Lower leg skin (tissue), 4 donors: ENCODE results near the gene PIP5K1C. TPM values are rescaled to one million over a fixed set of nuclear protein-coding genes. Genes with fewer than 3 reads are reported as not detected.

Experiments
- DNase-seq, 2 donors: peaks; one replicate each; pipeline ENCODE4 v3.0.0-alpha.2; 2019; ENCODE audit warnings: low spot score in 2 of 2
- H3K4me3 ChIP-seq: fragments of 200-600 bp; sonication (generic); 2 replicates; pipeline ENCODE4 v1.5.1; 2017; ENCODE audit warnings: mild to moderate bottlenecking, low read depth; ENCODE audit not compliant: poor library complexity, severe bottlenecking
- POLR2A ChIP-seq, 2 donors: fragments of 450-650 bp; IDR thresholded peaks; one replicate each; pipeline ENCODE4 v1.6.1; 2016 to 2017; ENCODE audit warnings: antibody characterized with exemption in 2 of 2, mild to moderate bottlenecking in 1 of 2, moderate library complexity in 1 of 2
- WGBS, 2 donors: methylation state at CpG; one replicate each; pipeline ENCODE4 v1.1.5; 2018; 5-methylcytosine and 5-hydroxymethylcytosine counted together
- intact Hi-C: fragments of 100-400 bp; cut with DNase I; formaldehyde crosslinking; loops from one replicate; pipeline ENCODE4 v1.15.0; 2023; ENCODE audit warnings: low total_unique reads
- total RNA-seq, 4 donors: library from RNA; depleted of rRNA; stranded (reverse); fragments of >200 nt; gene quantifications; one replicate each; pipeline ENCODE4 v1.1.0, GENCODE V29; 2016
- TF ChIP-seq, protein P1 (sequence below), 3 donors: fragments of 450-650 bp; IDR thresholded peaks; one replicate each; pipeline ENCODE4 v1.5.1; 2016; ENCODE audit warnings: antibody characterized with exemption in 3 of 3, mild to moderate bottlenecking in 3 of 3, moderate library complexity in 2 of 3

Gene PIP5K1C
- total RNA-seq, 4 donors from 2014 or later, result 14.1 to 27.3 (median 22.1) TPM

DNA sequence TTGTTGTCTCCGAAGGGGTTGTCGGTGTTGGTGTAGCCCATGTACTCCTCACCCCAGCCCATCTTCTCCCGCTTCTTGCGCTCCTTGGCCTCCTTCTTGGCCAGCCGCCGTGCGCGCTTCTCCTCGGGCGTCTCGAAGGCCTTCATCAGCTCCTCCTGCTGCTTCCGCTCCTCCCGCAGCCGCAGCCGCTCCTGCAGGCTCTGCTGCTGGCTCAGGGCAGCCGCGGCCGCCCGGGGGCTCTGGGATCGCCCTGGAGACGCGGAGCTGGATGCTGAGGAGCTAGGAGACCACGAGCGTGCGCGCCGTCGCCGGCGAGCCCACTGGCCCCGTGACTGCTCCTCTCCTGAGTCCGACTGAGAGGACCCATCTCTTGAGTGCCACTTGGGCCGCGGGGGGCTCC lies 76.6 kb downstream of the PIP5K1C start:
- 89 to 92% methylated on average over 34 of the region's 34 CpGs for WGBS, 2 donors
- H3K4me3 ChIP-seq, result no peak overlapping the region
- DNase-seq, result no peak
- intact Hi-C loops, result no loop called here
- TF ChIP-seq POLR2A (IDR thresholded peaks at IDR 0.05), result no peak
- TF ChIP-seq, protein P1, sequence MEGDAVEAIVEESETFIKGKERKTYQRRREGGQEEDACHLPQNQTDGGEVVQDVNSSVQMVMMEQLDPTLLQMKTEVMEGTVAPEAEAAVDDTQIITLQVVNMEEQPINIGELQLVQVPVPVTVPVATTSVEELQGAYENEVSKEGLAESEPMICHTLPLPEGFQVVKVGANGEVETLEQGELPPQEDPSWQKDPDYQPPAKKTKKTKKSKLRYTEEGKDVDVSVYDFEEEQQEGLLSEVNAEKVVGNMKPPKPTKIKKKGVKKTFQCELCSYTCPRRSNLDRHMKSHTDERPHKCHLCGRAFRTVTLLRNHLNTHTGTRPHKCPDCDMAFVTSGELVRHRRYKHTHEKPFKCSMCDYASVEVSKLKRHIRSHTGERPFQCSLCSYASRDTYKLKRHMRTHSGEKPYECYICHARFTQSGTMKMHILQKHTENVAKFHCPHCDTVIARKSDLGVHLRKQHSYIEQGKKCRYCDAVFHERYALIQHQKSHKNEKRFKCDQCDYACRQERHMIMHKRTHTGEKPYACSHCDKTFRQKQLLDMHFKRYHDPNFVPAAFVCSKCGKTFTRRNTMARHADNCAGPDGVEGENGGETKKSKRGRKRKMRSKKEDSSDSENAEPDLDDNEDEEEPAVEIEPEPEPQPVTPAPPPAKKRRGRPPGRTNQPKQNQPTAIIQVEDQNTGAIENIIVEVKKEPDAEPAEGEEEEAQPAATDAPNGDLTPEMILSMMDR (IDR thresholded peaks at IDR 0.05), result no peak

DNA sequence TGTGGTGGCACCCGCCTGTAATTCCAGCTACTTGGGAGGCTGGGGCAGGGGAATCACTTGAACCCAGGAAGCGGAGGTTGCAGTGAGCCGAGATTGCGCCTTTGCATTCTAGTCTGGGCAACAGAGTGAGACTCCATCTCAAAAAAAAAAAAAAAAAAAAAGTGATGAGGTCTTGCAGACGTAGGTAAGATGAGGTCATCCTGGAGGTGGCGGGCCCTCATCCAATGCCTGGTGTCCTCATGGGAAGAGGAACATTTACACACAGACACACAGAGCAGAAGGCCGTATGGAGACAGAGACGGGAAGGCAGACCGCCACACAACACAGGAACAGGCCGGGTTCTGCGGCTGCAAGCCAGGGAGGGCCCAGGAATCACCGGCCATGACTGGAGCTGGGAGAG lies 78.0 kb downstream of the PIP5K1C start:
- DNase-seq, result no peak
- no peak overlapping the region for H3K4me3 ChIP-seq
- intact Hi-C loops, result no loop called here
- TF ChIP-seq POLR2A (IDR thresholded peaks at IDR 0.05), result no peak
- TF ChIP-seq, protein P1 (IDR thresholded peaks at IDR 0.05), result no peak
- WGBS, 2 donors, result 82 to 87% methylated on average over 12 of the region's 12 CpGs

DNA sequence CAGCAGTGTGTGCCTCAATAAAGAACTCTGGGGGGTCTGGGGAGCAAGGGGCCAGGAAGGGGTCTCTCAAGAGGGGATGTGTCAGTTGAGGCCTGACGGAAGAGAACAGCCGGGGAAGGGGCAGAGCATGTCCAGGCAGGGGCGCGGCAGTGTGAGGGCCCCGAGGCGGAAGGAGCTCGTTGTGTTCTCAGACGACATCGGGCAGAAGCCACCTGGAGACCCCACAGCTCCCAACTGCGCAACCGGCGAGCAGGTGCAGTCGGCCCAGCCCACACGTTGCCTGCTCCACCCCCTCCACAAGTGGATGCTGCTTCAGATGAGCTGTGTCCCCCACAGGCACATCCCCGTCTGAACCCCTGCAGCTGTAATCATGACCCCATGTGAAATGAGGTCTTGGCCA lies 78.6 kb downstream of the PIP5K1C start:
- 89 to 91% methylated on average over 15 of the region's 15 CpGs for whole genome bisulfite sequencing, 2 donors
- no peak overlapping the region for H3K4me3 ChIP-seq
- intact Hi-C loops, result no loop called here
- no peak for DNase-seq
- TF ChIP-seq, protein P1 (IDR thresholded peaks at IDR 0.05), result no peak
- no peak for TF ChIP-seq POLR2A (IDR thresholded peaks at IDR 0.05)

DNA sequence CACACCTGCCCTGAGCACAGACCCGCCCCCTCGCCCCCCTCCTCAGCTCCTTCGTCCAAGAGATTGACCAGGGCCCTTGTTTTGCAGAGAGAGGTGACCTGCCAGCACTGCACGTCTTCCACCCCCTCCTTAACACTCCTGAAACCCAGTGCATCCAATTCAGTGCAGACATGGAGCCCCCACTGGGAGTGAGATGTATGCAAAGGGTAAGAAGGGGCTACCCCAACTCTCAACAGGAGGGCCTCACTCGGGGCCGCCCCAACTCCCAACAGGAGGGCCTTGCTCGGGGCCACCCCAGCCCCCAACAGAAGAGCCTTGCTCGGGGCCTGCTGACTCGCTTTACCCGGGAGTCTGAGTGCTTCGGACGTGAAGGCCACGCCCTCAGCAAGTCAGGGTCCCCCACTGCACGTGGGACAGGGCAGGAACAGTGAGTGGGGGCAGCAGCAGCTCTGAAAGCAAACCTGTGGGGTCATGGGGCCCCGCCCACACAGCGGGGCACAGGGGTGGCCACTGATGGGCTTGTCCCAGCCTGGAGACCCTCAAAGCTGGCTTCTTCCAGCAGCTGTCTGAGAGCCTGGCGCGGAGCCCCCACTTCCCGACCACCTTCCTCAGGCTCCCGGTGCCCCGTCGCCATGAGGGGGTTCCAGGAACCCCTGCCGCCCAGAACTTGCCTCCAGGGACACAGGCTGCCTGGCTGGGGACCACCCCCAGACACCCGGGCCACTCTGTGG lies 79.3 kb downstream of the PIP5K1C start:
- intact Hi-C loops, result no loop called here
- DNase-seq, result no peak
- no peak for TF ChIP-seq POLR2A (IDR thresholded peaks at IDR 0.05)
- TF ChIP-seq, protein P1 (IDR thresholded peaks at IDR 0.05), result no peak
- no peak overlapping the region for H3K4me3 ChIP-seq
- 89 to 91% methylated on average over 20 to 24 of the region's 24 CpGs for WGBS, 2 donors

DNA sequence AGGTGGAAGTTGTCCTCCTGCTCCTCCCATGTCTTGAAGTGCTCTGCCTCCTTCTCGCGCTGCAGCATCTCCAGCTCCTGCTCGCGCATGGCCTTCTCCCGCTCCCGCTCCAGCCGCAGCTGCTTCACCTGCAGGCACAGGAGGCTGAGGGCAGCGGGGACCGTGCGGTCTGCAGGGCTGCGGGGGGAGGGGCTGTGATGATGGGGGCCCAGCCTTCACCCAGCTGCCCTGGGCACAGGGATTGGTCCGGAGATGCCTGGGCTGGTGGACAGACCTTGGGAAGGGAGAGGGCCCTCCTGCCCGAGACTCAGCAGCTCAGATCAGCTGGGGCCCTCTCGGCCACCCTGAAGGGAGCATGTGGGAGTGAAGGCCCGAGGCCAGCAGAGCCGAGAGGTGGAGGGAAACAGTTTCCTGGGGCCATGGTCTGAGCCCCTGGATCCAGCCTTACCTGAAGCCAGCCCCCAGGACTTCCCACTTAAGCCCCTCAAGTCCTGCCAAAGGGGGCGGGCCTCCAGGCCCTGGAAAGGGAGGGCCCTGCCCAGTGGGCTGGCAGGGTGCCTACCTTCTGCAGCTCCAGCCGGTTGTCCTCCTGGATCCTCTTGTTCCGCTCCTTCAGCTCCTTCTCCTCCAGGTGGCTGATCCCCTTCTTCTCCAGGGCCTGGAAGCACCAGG lies 80.0 kb downstream of the PIP5K1C start:
- TF ChIP-seq POLR2A (IDR thresholded peaks at IDR 0.05), result no peak
- TF ChIP-seq, protein P1 (IDR thresholded peaks at IDR 0.05), result no peak
- H3K4me3 ChIP-seq, result no peak overlapping the region
- DNase-seq, result no peak
- intact Hi-C loops, result no loop called here
- WGBS, 2 donors, result 80 to 85% methylated on average over 19 of the region's 19 CpGs
